Trophoblast cell (in vitro differentiated cells and primary cell): ENCODE results near the gene ASB18.
A peak's percentile ranks its signal among the peaks of the same experiment; 100 is the strongest.

ENCODE experiments used
- DNase-seq, 2 donors: peaks; one replicate each; pipeline ENCODE4 v3.0.0-alpha.2; 2016
- H2AFZ ChIP-seq: 2 replicates; pipeline ENCODE4 v1.6.1; 2013; ENCODE audit warnings: low read length, moderate library complexity, mild to moderate bottlenecking; ENCODE audit not compliant: insufficient read depth, poor library complexity
- H2AK5ac ChIP-seq: 2 replicates; pipeline ENCODE4 v1.6.1; 2013; ENCODE audit warnings: mild to moderate bottlenecking, low read length
- H2BK120ac ChIP-seq: 2 replicates; pipeline ENCODE4 v1.6.1; 2013; ENCODE audit warnings: low read length, mild to moderate bottlenecking, moderate library complexity; ENCODE audit not compliant: insufficient read depth, poor library complexity
- H2BK12ac ChIP-seq: 2 replicates; pipeline ENCODE4 v1.6.1; 2013; ENCODE audit warnings: mild to moderate bottlenecking, low read length, moderate library complexity
- H2BK5ac ChIP-seq: 2 replicates; pipeline ENCODE4 v1.6.1; 2013; ENCODE audit warnings: low read length, low read depth, moderate library complexity, mild to moderate bottlenecking; ENCODE audit not compliant: poor library complexity
- H3K14ac ChIP-seq: 2 replicates; pipeline ENCODE4 v1.6.1; 2013; ENCODE audit warnings: mild to moderate bottlenecking, low read length
- H3K18ac ChIP-seq: 2 replicates; pipeline ENCODE4 v1.6.1; 2013; ENCODE audit warnings: mild to moderate bottlenecking, low read length
- H3K23ac ChIP-seq: 2 replicates; pipeline ENCODE4 v1.6.1; 2013; ENCODE audit warnings: low read length
- H3K27ac ChIP-seq: 2 replicates; pipeline ENCODE4 v1.5.1; 2013; ENCODE audit warnings: low read depth, mild to moderate bottlenecking, inconsistent platforms, low read length, moderate library complexity
- H3K27me3 ChIP-seq: 2 replicates; pipeline ENCODE4 v1.6.1; 2013; ENCODE audit warnings: inconsistent platforms, mild to moderate bottlenecking, low read length, moderate library complexity; ENCODE audit not compliant: insufficient read depth
- H3K36me3 ChIP-seq, 2 experiments: 1 replicate in 1 of 2; 2 replicates in 1 of 2; pipeline ENCODE4 v1.6.1; 2013; ENCODE audit warnings: low read length in 2 of 2, mild to moderate bottlenecking in 2 of 2, moderate library complexity in 1 of 2; ENCODE audit not compliant: insufficient read depth in 2 of 2, control insufficient read depth in 1 of 2
- H3K4ac ChIP-seq: 2 replicates; pipeline ENCODE4 v1.6.1; 2013; ENCODE audit warnings: low read depth, mild to moderate bottlenecking, low read length, moderate library complexity
- H3K4me1 ChIP-seq, 2 experiments: 1 replicate in 1 of 2; 2 replicates in 1 of 2; pipeline ENCODE4 v1.6.1; 2013; ENCODE audit warnings: low read length in 2 of 2, mild to moderate bottlenecking in 2 of 2, moderate library complexity in 1 of 2; ENCODE audit not compliant: insufficient read depth in 2 of 2, control insufficient read depth in 1 of 2
- H3K4me2 ChIP-seq: 2 replicates; pipeline ENCODE4 v1.6.1; 2013; ENCODE audit warnings: inconsistent platforms, mild to moderate bottlenecking, low read length, moderate library complexity
- H3K4me3 ChIP-seq: 2 replicates; pipeline ENCODE4 v1.5.1; 2013; ENCODE audit warnings: mild to moderate bottlenecking, low read depth, low read length, inconsistent platforms
- H3K79me1 ChIP-seq: one replicate; pipeline ENCODE4 v1.6.1; 2013; ENCODE audit warnings: low read length
- H3K79me2 ChIP-seq: 2 replicates; pipeline ENCODE4 v1.6.1; 2013; ENCODE audit warnings: low read length, mild to moderate bottlenecking; ENCODE audit not compliant: control insufficient read depth, insufficient read depth, poor library complexity
- H3K9ac ChIP-seq: 2 replicates; pipeline ENCODE4 v1.6.1; 2013; ENCODE audit warnings: mild to moderate bottlenecking, low read length
- H3K9me3 ChIP-seq: 2 replicates; pipeline ENCODE4 v1.6.1; 2013; ENCODE audit warnings: low read depth, mild to moderate bottlenecking, control low read depth, inconsistent platforms, low read length; ENCODE audit not compliant: insufficient read depth
- H4K12ac ChIP-seq: 2 replicates; pipeline ENCODE4 v1.6.1; 2013; ENCODE audit warnings: low read depth, mild to moderate bottlenecking, low read length, moderate library complexity
- H4K8ac ChIP-seq: 2 replicates; pipeline ENCODE4 v1.6.1; 2013; ENCODE audit warnings: low read depth, mild to moderate bottlenecking, low read length, moderate library complexity
- H4K91ac ChIP-seq: one replicate; pipeline ENCODE4 v1.6.1; 2013; ENCODE audit warnings: low read depth, mild to moderate bottlenecking, low read length, moderate library complexity
- WGBS: extraction: QIAGEN DNeasy Blood & Tissue Kit; methylation state at CpG from one replicate; pipeline ENCODE4 v1.1.7; 2013; ENCODE audit warnings: missing lambda C conversion rate; ENCODE audit not compliant: insufficient read length, insufficient coverage; ENCODE audit errors: extremely low coverage; 5-methylcytosine and 5-hydroxymethylcytosine counted together

Gene ASB18

GRCh38 chr2:236175548-236176150 lies 88.6 kb downstream of the ASB18 start:
- H3K9ac ChIP-seq: no peak overlapping the region
- H3K4me3 ChIP-seq: no peak overlapping the region
- H3K27me3 ChIP-seq: peaks cover 49% of the 10 kb centered on the region
- DNase-seq: peak; percentile 67 to 80
- no peaks in the 10 kb centered on the region for H3K36me3 ChIP-seq
- H4K12ac ChIP-seq: no peak overlapping the region
- H3K9me3 ChIP-seq: peaks cover 3% of the 10 kb centered on the region
- no peak overlapping the region for H4K8ac ChIP-seq
- H4K91ac ChIP-seq: no peak overlapping the region
- no peak overlapping the region for H3K23ac ChIP-seq
- no peak overlapping the region for H2BK12ac ChIP-seq
- H3K4me1 ChIP-seq: peaks cover 26 to 40% of the 10 kb centered on the region in 2 experiments
- H2BK5ac ChIP-seq: no peak overlapping the region
- peaks cover 4% of the 10 kb centered on the region for H3K79me1 ChIP-seq
- no peak overlapping the region for H2BK120ac ChIP-seq
- no peak overlapping the region for H3K18ac ChIP-seq
- no peaks in the 10 kb centered on the region for H3K79me2 ChIP-seq
- H3K27ac ChIP-seq: peak overlapping the region; percentile 34
- no peak overlapping the region for H2AK5ac ChIP-seq
- peak overlapping the region; percentile 39 for H3K4me2 ChIP-seq
- H3K4ac ChIP-seq: no peak overlapping the region
- H3K14ac ChIP-seq: no peak overlapping the region
- no CpG with 5 or more reads among the region's 6 CpGs for WGBS
- no peak overlapping the region for H2AFZ ChIP-seq

DNA sequence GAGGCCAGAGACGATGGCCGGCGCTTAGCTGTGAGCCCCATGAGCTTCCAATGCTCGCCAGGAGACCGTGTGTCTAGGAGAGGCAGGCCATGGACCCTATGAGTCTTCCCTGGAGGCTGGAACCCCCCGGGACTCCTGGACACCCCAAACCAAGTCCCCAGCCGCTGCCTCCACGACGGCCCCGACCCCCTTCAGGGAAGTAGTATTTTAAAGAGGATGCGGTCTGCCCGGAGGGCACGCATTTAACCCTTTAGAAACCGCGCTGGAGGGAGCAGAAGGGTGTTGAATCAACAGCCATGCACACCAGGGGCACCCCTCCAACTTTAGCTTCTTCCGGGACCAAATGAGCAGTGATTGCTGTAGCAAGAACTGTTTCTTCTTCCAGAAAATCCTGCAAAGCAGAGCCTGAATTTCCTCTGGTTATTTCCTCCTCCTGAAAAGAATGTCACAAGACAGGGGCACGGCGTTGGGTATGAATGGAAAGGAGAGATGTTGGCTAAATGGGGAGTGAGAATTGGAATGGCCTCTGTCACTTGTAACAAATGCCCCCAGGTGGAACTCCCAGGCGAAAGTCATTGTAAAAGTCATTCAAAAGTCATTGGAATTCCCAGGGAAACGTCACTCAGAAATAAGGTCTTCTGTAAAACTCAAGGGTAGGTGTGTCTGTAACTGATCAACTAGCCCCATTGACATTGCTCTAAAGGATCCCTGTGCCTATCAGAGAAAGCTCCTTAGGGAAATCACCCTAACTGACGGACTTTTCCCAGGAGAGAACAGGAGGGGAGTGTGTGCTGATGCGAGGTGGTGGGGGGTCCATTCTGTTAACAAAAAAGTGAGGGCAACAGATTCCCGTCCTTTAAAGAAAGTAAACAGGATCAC lies 90.2 kb downstream of the ASB18 start:
- Histone ChIP-seq H3K27ac (no peak overlapping the region), H2AK5ac (no peak overlapping the region), H2AFZ (no peak overlapping the region), H3K4me3 (no peak overlapping the region), H3K4me2 (peak overlapping the region; percentile 6), H2BK120ac (no peak overlapping the region), H3K79me1 (peaks cover 1% of the 10 kb centered on the region), H3K18ac (no peak overlapping the region), H4K8ac (no peak overlapping the region), H3K4ac (no peak overlapping the region), H3K9ac (no peak overlapping the region), H3K9me3 (peaks cover 3% of the 10 kb centered on the region), H3K79me2 (no peaks in the 10 kb centered on the region), H3K4me1 (peaks cover 23 to 35% of the 10 kb centered on the region in 2 experiments), H3K27me3 (peaks cover 55% of the 10 kb centered on the region), H3K14ac (no peak overlapping the region), H2BK5ac (no peak overlapping the region), H3K36me3 (no peaks in the 10 kb centered on the region), H4K91ac (no peak overlapping the region), H4K12ac (no peak overlapping the region), H3K23ac (no peak overlapping the region), H2BK12ac (no peak overlapping the region)
- no peak for DNase-seq
- WGBS: no CpG with 5 or more reads among the region's 23 CpGs

- DNase-seq: peak in 1 of 2 donors; percentile 25
- no peaks in the 10 kb centered on the region for H3K79me2 ChIP-seq
- peaks cover 3% of the 10 kb centered on the region for H3K9me3 ChIP-seq
Observed at GRCh38 chr2:236173036-236173728, 91.0 kb downstream of the ASB18 start.

GRCh38 chr2:236172255-236173035 lies 91.8 kb downstream of the ASB18 start:
- H4K12ac ChIP-seq: no peak overlapping the region
- no peak overlapping the region for H3K23ac ChIP-seq
- H2BK12ac ChIP-seq: no peak overlapping the region
- H4K8ac ChIP-seq: no peak overlapping the region
- peaks cover 3% of the 10 kb centered on the region for H3K9me3 ChIP-seq
- peaks cover 27 to 34% of the 10 kb centered on the region in 2 experiments for H3K4me1 ChIP-seq
- no peak overlapping the region for H4K91ac ChIP-seq
- no peak overlapping the region for H2BK5ac ChIP-seq
- H3K4me2 ChIP-seq: peak overlapping the region; percentile 50
- peak in 1 of 2 donors; percentile 18 for DNase-seq
- no peak overlapping the region for H2AK5ac ChIP-seq
- H3K18ac ChIP-seq: no peak overlapping the region
- no peaks in the 10 kb centered on the region for H3K79me2 ChIP-seq
- H3K36me3 ChIP-seq: no peaks in the 10 kb centered on the region
- no peak overlapping the region for H2BK120ac ChIP-seq
- no peak overlapping the region for H3K14ac ChIP-seq
- no peak overlapping the region for H3K27ac ChIP-seq
- no peaks in the 10 kb centered on the region for H3K79me1 ChIP-seq
- no peak overlapping the region for H3K4ac ChIP-seq
- no peak overlapping the region for H2AFZ ChIP-seq
- no peak overlapping the region for H3K4me3 ChIP-seq
- peaks cover 64% of the 10 kb centered on the region for H3K27me3 ChIP-seq
- WGBS: no CpG with 5 or more reads among the region's 46 CpGs
- H3K9ac ChIP-seq: no peak overlapping the region

More at GRCh38 chr2:236173036-236173728, 91.0 kb downstream of the ASB18 start:
- Histone ChIP-seq H2BK5ac (no peak overlapping the region), H3K4me3 (no peak overlapping the region), H4K91ac (no peak overlapping the region), H3K14ac (no peak overlapping the region), H3K23ac (no peak overlapping the region), H3K18ac (no peak overlapping the region), H2AFZ (no peak overlapping the region), H3K4me2 (peak overlapping the region; percentile 50), H2BK12ac (no peak overlapping the region), H3K79me1 (no peaks in the 10 kb centered on the region), H4K12ac (no peak overlapping the region), H4K8ac (no peak overlapping the region), H3K36me3 (no peaks in the 10 kb centered on the region), H2AK5ac (no peak overlapping the region), H3K4me1 (peaks cover 24 to 31% of the 10 kb centered on the region in 2 experiments), H3K4ac (no peak overlapping the region), H3K9ac (no peak overlapping the region), H2BK120ac (no peak overlapping the region), H3K27ac (no peak overlapping the region), H3K27me3 (peaks cover 56% of the 10 kb centered on the region)
- no CpG with 5 or more reads among the region's 62 CpGs for WGBS
